GM21360 (cell line): ENCODE measurements around the gene SLC16A9.
"Not testable (repeated sequence)": the region's sequence is repeated elsewhere in the genome, so short reads cannot be mapped to it uniquely, and the experiment has no call there.

Experiments
- ATAC-seq: cut with Tn5 transposase; IDR thresholded peaks from one replicate; pipeline ENCODE4 v1.9.1; 2021; ENCODE audit warnings: mild to moderate bottlenecking, moderate library complexity; ENCODE audit not compliant: unreplicated experiment

The SLC16A9 gene

DNA sequence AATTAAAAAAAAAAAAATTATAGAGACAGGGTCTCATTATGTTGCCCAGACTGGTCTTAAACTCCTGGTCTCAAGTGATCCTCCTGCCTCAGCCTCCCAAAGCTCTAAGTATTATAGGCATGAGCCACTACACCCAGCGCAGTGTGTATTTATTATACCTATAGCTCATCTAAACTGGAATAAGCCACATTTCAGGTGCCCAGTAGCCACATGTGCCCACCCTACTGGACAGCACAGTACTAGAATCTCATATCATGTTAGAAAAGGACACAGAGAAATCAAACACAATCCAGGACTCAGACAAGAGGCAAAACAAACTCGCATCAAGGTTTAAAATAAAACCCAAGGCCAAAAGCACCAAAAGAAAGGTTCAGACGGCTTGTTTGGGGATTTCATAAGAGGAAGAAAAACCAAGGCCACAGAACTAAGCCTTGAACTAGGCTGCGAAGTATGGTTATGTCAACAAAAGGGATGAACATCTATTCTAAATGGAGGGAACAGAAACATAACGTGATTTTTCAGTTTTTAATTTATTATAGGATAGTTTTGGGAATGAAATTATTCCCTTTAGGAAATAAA, 32.3 kb downstream of the SLC16A9 start:
- no peak for ATAC-seq

DNA sequence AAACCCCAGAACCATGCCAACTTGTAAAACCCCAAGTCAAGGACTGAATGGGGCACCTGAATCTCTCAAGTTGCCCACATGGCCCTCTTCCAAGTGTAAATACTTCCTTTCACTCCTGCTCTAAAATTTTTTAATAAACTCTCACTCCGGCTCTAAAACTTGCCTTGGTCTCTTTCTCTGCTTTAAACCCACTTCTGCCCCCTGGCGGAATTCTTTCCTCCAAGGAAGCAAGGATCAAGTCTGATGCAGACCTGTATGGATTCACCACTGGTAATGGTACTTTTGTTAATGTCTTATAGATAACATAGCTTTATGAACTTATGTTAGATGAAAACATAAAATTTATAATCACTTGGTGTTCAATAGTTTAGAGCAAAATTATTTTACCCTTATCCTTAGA, 33.8 kb downstream of the SLC16A9 start:
- no peak for ATAC-seq

GRCh38 chr10:59674215-59674836, 35.3 kb downstream of the SLC16A9 start:
- ATAC-seq = no peak

DNA sequence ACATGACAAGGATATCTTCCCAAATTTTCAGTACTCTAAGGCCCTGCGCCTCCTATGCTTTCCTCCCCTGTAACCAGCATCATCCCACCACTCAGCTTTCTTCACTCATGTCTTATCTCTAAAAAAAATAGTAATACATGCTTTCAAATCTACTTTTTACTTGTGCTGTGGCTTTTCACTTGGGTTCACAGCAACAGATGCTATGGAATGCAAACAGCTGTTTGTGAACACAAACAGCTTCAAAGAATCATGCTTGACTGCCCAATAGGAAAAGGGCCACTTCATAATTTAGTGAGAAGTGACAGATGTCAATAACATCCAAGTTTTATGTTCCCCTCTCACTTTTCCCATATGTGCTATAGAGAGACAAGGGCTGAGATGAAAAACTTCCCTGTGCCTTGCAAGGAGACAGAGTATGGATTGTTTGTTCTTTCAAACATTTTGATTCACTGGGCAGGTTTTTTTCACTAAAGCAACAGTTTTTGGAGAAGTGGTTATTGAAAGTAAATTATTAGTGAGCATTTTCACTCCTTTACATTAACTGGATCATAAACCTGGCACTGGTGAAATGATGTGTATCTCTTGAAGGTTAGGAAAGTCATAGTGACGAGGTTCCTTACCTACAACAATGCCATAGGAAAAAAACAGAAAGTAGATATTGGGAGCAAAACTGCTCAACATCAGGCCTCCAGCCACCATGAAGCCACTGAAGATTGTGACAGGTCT, 37.3 kb downstream of the SLC16A9 start:
- ATAC-seq = peak; percentile 52

DNA sequence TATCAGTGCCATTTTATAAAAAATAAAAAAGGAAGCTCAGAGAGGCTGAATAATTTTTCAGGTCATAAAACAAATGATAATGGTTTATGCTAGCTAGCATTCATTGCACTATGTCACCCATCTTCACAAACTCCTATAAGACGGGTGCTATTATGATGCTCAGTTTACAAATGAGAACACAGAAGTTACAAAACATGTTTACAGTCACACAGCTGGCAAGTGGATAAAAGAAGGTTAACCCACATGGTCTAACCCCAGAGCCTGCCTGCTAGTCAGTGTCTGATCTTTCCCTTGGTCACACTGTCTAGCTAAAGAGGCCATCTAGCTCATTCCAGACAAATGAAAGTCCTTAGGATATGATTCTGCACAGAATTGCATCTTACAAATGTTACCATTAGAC, 39.4 kb downstream of the SLC16A9 start:
- no peak for ATAC-seq

DNA sequence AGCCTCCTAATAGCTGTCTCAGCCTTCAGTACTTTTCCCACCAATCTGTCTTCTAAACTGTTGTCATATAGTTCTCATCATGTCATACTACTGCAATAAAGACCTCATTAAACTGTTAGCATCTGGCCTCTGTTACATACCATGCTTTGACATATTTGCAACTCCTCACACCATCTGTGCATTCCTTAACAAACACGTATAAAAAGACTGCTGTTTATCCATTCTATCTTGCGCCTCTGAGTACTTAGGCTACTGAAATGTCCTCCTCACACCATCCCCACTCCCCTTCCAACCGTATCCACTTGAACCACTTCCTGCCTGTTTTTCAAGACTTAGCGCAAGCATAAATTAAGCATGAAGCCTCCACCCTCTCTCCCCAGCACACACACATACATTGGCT, 41.6 kb downstream of the SLC16A9 start:
- ATAC-seq = no peak

- ATAC-seq = no peak
Measured at GRCh38 chr10:59666310-59666709, 43.3 kb downstream of the SLC16A9 start.

DNA sequence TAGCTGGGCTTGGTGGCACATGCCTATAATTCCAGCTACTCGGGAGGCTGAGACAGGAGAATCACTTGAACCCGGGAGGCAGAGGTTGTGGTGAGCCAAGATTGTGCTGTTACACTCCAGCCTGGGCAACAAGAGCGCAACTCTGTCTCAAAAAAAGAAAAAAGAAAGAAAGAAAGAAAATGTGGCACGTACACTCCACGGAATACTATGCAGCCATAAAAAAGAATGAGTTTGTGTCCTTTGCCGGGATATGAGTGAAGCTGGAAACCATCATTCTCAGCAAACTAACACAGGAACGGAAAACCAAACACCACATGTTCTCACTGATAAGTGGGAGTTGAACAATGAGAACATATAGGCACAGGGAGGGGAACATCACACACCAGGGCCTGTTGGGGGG, 46.4 kb downstream of the SLC16A9 start:
- not testable (repeated sequence) for ATAC-seq

DNA sequence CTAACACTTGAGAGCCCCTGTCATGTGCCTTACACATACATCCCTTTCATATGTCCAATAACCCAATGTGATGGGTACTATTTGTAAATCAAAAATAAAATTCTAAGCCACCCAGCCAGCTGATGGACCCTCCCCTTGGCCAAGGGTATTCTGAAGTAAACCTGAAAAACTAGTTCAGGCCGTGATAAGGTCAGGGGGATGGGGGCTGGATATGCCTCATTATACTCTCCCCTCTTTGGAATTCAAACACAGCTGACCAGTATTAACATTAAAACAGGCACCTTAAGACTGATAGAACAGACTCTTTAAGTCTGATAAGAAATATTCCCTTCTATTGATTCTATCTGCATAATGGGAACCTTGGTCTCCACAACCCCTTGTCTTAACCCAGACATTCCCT, 51.9 kb downstream of the SLC16A9 start:
- ATAC-seq = no peak

GRCh38 chr10:59655309-59655708, 54.3 kb downstream of the SLC16A9 start:
- ATAC-seq = no peak

DNA sequence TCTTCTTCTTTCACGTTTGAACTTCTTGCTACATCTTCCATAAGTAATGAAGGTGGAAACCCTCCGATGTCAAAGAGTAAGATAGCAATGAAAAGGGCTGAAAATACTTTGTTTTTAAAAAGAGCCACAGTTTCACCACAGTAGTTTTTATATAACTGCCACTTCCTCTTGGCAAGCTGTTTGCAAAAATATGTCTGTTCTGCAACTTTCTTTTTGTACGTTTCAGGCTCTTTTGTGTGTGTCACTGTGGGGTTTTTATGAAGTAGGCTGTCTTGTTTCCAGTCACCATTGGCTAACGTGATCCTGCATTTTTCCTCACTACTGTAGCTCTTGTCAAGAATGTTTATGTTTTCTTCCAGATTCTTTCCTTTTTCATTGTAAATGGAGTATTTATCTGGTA, 55.6 kb downstream of the SLC16A9 start:
- ATAC-seq = no peak

DNA sequence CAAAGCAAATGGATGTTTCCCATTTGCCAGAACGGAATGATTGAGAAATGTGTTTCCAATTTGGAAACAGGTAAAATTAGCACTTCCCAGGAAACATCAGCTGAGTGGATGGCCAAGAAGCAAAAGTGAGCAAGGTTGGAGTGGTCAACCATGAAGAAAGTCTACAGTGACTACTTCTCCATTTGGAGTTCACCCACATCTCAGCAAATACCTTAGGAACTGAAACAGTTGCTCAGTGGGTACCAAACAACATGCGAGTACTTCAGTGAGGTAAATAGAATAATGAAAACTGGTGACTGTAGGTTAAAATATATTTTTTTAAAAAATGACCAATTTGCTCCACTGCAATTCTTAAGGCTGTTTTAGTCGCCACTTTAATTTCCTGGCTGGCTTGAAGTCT, 57.7 kb downstream of the SLC16A9 start:
- ATAC-seq = no peak

GRCh38 chr10:59649606-59650346, 59.9 kb downstream of the SLC16A9 start:
- no peak for ATAC-seq

GRCh38 chr10:59648711-59649201, 60.9 kb downstream of the SLC16A9 start:
- no peak for ATAC-seq

- no peak for ATAC-seq
Measured at GRCh38 chr10:59644841-59645240, 64.8 kb downstream of the SLC16A9 start.

DNA sequence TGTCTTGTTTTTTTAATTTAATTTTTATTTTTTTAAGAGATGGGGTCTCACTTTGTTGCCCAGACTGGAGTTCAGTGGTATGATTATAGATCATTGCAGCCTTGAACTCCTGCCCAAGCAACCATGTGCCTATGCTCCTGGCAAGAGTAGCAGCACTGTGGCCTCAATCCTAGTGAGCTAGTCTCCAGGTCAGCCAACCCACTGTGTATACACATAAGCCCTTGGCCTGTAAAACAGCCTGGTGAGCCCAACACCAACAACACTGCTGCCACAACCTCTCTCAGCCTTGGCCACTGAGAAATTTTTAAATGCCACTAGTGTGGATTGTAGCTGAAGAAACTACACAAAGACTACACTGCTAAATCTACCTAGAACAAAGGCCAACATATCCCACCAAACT, 68.0 kb downstream of the SLC16A9 start:
- ATAC-seq = not testable (repeated sequence)

- ATAC-seq = no peak
Measured at GRCh38 chr10:59635502-59636290, 74.0 kb downstream of the SLC16A9 start.

- no peak for ATAC-seq
Measured at GRCh38 chr10:59634102-59634501, 75.5 kb downstream of the SLC16A9 start.

- no peak for ATAC-seq
Measured at GRCh38 chr10:59633063-59633462, 76.6 kb downstream of the SLC16A9 start.

- ATAC-seq = no peak
Measured at GRCh38 chr10:59631882-59632807, 77.5 kb downstream of the SLC16A9 start.
